Occipital lobe (tissue), 2 donors: ENCODE data around the gene PDIA3. TPM values are rescaled to one million over a fixed set of nuclear protein-coding genes. Genes with fewer than 3 reads are reported as not detected.
"Not testable (repeated sequence)": the region's sequence is repeated elsewhere in the genome, so short reads cannot be mapped to it uniquely, and the experiment has no call there.

ENCODE experiments used
- DNase-seq: peaks from one replicate; lab custom pipeline; 2025; lab: John Stamatoyannopoulos, UW
- total RNA-seq: library from RNA; depleted of rRNA; stranded (reverse); fragments of >200 nt; gene quantifications from one replicate; pipeline ENCODE4 v1.2.3, GENCODE V29; 2014

Gene PDIA3
- total RNA-seq = 34.3 TPM

GRCh38 chr15:43746245-43746902 lies at the start of gene PDIA3:
TSS of gene PDIA3 (plus strand) at chr15:43746438. CDS start at chr15:43746540, 102 bp downstream.
- peak; percentile 91 for DNase-seq

GRCh38 chr15:43702174-43702573 lies 44.1 kb upstream of the PDIA3 start:
- no peak for DNase-seq

- peak; percentile 1 for DNase-seq
Measured at GRCh38 chr15:43702701-43703424, 43.4 kb upstream of the PDIA3 start.

GRCh38 chr15:43710431-43711131 lies 35.7 kb upstream of the PDIA3 start:
- DNase-seq = not testable (repeated sequence)

GRCh38 chr15:43723151-43723550 lies 23.1 kb upstream of the PDIA3 start:
- no peak for DNase-seq

- not testable (repeated sequence) for DNase-seq
Measured at GRCh38 chr15:43726306-43726705, 19.9 kb upstream of the PDIA3 start.

GRCh38 chr15:43728053-43728725 lies 18.0 kb upstream of the PDIA3 start:
- DNase-seq = not testable (repeated sequence)

GRCh38 chr15:43735416-43735815 lies 10.8 kb upstream of the PDIA3 start:
- no peak for DNase-seq

- DNase-seq = not testable (repeated sequence)
Measured at GRCh38 chr15:43746903-43747309, 668 bp downstream of the PDIA3 start.

GRCh38 chr15:43748376-43748775 lies 2.1 kb downstream of the PDIA3 start:
- no peak for DNase-seq

- no peak for DNase-seq
Measured at GRCh38 chr15:43749690-43750345, 3.6 kb downstream of the PDIA3 start.

- DNase-seq = no peak
Measured at GRCh38 chr15:43751885-43752284, 5.6 kb downstream of the PDIA3 start.

- no peak for DNase-seq
Measured at GRCh38 chr15:43762824-43763223, 16.6 kb downstream of the PDIA3 start.

- no peak for DNase-seq
Measured at GRCh38 chr15:43763819-43764446, 17.7 kb downstream of the PDIA3 start.

- DNase-seq = no peak
Measured at GRCh38 chr15:43769584-43770228, 23.5 kb downstream of the PDIA3 start.

GRCh38 chr15:43771816-43772215 lies 25.6 kb downstream of the PDIA3 start:
- no peak for DNase-seq

- DNase-seq = no peak
Measured at GRCh38 chr15:43772624-43773023, 26.4 kb downstream of the PDIA3 start.

- no peak for DNase-seq
Measured at GRCh38 chr15:43774062-43774461, 27.8 kb downstream of the PDIA3 start.

GRCh38 chr15:43775411-43775965 lies 29.2 kb downstream of the PDIA3 start:
- DNase-seq = no peak
